Keratinocyte (primary cell): ENCODE measurements around the gene METTL27. TPM values are rescaled to one million over a fixed set of nuclear protein-coding genes. Genes with fewer than 3 reads are reported as not detected.

Experiments
- DNase-seq: peaks from one replicate; pipeline ENCODE4 v3.0.0-alpha.2; 2011; ENCODE audit warnings: low read depth, missing footprints, low spot score
- FAIRE-seq: peaks from 2 replicates; lab custom pipeline; 2011; peaks lifted over from hg19 to GRCh38; lab: Jason Lieb, UNC
- H2AFZ ChIP-seq: 2 replicates; pipeline ENCODE4 v1.6.0; 2012; ENCODE audit warnings: low read length, control low read depth, inconsistent platforms; ENCODE audit not compliant: control insufficient read depth
- H3K27ac ChIP-seq: 2 replicates; pipeline ENCODE4 v1.5.1; 2011; ENCODE audit warnings: low read length; ENCODE audit not compliant: control insufficient read depth, insufficient read depth
- H3K27me3 ChIP-seq: 3 replicates; pipeline ENCODE4 v1.6.0; 2011; ENCODE audit warnings: low read length; ENCODE audit not compliant: control insufficient read depth, insufficient read depth; ENCODE audit errors: extremely low read depth
- H3K36me3 ChIP-seq, 2 experiments: 2 replicates in 1 of 2; 3 replicates in 1 of 2; pipeline ENCODE4 v1.5.1; 2011; ENCODE audit warnings: low read length in 2 of 2, mild to moderate bottlenecking in 1 of 2; ENCODE audit not compliant: control insufficient read depth in 2 of 2, insufficient read depth in 2 of 2; ENCODE audit errors: extremely low read depth in 1 of 2
- H3K4me1 ChIP-seq: 3 replicates; pipeline ENCODE4 v1.5.1; 2011; ENCODE audit warnings: low read length; ENCODE audit not compliant: control insufficient read depth, insufficient read depth; ENCODE audit errors: extremely low read depth
- H3K4me2 ChIP-seq: 3 replicates; pipeline ENCODE4 v1.6.0; 2011; ENCODE audit warnings: low read depth, low read length; ENCODE audit not compliant: control insufficient read depth, insufficient read depth; ENCODE audit errors: extremely low read depth
- H3K4me3 ChIP-seq, 3 experiments: fragments of 200-600 bp in 1 of 3; sonication (generic) in 1 of 3; 2 replicates in 2 of 3; 3 replicates in 1 of 3; pipeline ENCODE4 v1.5.1; 2011 to 2016; ENCODE audit warnings: low read length in 3 of 3, mild to moderate bottlenecking in 3 of 3, control low read depth in 2 of 3, inconsistent platforms in 1 of 3, low read depth in 1 of 3, mixed read lengths in 1 of 3, mixed run types in 1 of 3, moderate library complexity in 1 of 3; ENCODE audit not compliant: control insufficient read depth in 2 of 3, insufficient read depth in 2 of 3; ENCODE audit errors: extremely low read depth in 1 of 3
- H3K79me2 ChIP-seq: 2 replicates; pipeline ENCODE4 v1.6.0; 2012; ENCODE audit warnings: low read length; ENCODE audit not compliant: control insufficient read depth, insufficient read depth
- H3K9ac ChIP-seq: 3 replicates; pipeline ENCODE4 v1.6.0; 2011; ENCODE audit warnings: low read length; ENCODE audit not compliant: control insufficient read depth, insufficient read depth; ENCODE audit errors: extremely low read depth
- H3K9me1 ChIP-seq: 3 replicates; pipeline ENCODE4 v1.6.0; 2011; ENCODE audit warnings: low read length; ENCODE audit not compliant: control insufficient read depth, insufficient read depth; ENCODE audit errors: extremely low read depth
- H3K9me3 ChIP-seq: 2 replicates; pipeline ENCODE4 v1.5.1; 2012; ENCODE audit warnings: low read depth, low read length; ENCODE audit not compliant: control insufficient read depth
- H4K20me1 ChIP-seq: 3 replicates; pipeline ENCODE4 v1.6.0; 2011; ENCODE audit warnings: low read length; ENCODE audit not compliant: control insufficient read depth, insufficient read depth; ENCODE audit errors: extremely low read depth
- CTCF ChIP-seq, 3 experiments: IDR thresholded peaks in 1 of 3; conservative IDR thresholded peaks in 1 of 3; optimal IDR thresholded peaks in 1 of 3; 2 replicates in 2 of 3; 3 replicates in 1 of 3; pipeline versions ENCODE3 to v1.5.1; 2011; ENCODE audit warnings: low read length in 3 of 3, mild to moderate bottlenecking in 3 of 3, moderate library complexity in 2 of 3, control low read depth in 1 of 3, inconsistent platforms in 1 of 3; ENCODE audit not compliant: insufficient read depth in 2 of 3; ENCODE audit errors: extremely low read depth in 1 of 3
- EZH2 ChIP-seq: IDR thresholded peaks from one replicate; pipeline ENCODE4 v1.6.1; 2012; ENCODE audit warnings: inconsistent platforms, mild to moderate bottlenecking, low read length, moderate library complexity
- dilution Hi-C: fragments of 300-500 bp; cut with MboI; formaldehyde crosslinking; loops from one replicate; pipeline ENCODE4 v1.7.0; 2020; ENCODE audit warnings: low sequenced_read_pairs; ENCODE audit not compliant: extremely low pct_ligation_motif_present
- polyA plus RNA-seq, 5 experiments: library from polyadenylated mRNA; depleted of rRNA in 3 of 5; stranded (reverse) in 3 of 5; stranded (forward) in 1 of 5; unstranded in 1 of 5; fragments of >200 nt; gene quantifications; 1 replicate in 1 of 5; 2 replicates in 3 of 5; 3 replicates in 1 of 5; pipeline versions ENCODE4 v1.2.1 to v1.2.3, GENCODE V29; 2011 to 2012; ENCODE audit warnings: missing spikeins in 2 of 5, low read depth in 1 of 5, low replicate concordance in 1 of 5

METTL27 gene
- polyA plus RNA-seq, 1 donor (not counting 4 experiments of a cell fraction or from before 2014, with no cell fraction given), result 0.90 TPM

- Histone ChIP-seq H3K27ac (no peak overlapping the region), H3K9me3 (no peaks in the 10 kb centered on the region), H3K4me3 (no peak overlapping the region), H3K4me1 (peaks cover 33% of the 10 kb centered on the region), H3K9me1 (no peaks in the 10 kb centered on the region), H3K9ac (no peak overlapping the region), H3K79me2 (no peaks in the 10 kb centered on the region), H2AFZ (no peak overlapping the region), H3K27me3 (no peaks in the 10 kb centered on the region), H3K36me3 (peaks cover 0 to 4% of the 10 kb centered on the region in 2 experiments), H4K20me1 (no peaks in the 10 kb centered on the region), H3K4me2 (no peak overlapping the region)
- dilution Hi-C loops, result no loop called here
- no peak for TF ChIP-seq EZH2
- peak in 1 of 3 experiments; percentile 15 for TF ChIP-seq CTCF (optimal IDR thresholded peaks at IDR 0.05 in 1 of 3, IDR thresholded peaks at IDR 0.05 in 1 of 3, conservative IDR thresholded peaks at IDR 0.05 in 1 of 3; ENCODE audit: extremely low read depth in 1 of 3, insufficient read depth in 2 of 3, low read length in 3 of 3)
- DNase-seq (no peak), FAIRE-seq (no peak)
Measured at GRCh38 chr7:73839743-73840714, 2.3 kb downstream of the METTL27 start.

GRCh38 chr7:73839290-73839689 is 3.0 kb downstream of the METTL27 start:
- dilution Hi-C loops, result no loop called here
- Histone ChIP-seq H3K27ac (no peak overlapping the region), H3K27me3 (no peaks in the 10 kb centered on the region), H3K36me3 (peaks cover 0 to 4% of the 10 kb centered on the region in 2 experiments), H4K20me1 (no peaks in the 10 kb centered on the region), H2AFZ (no peak overlapping the region), H3K4me2 (no peak overlapping the region), H3K4me1 (peaks cover 25% of the 10 kb centered on the region), H3K4me3 (no peak overlapping the region), H3K9ac (no peak overlapping the region), H3K79me2 (no peaks in the 10 kb centered on the region), H3K9me3 (no peaks in the 10 kb centered on the region), H3K9me1 (no peaks in the 10 kb centered on the region)
- no peak for TF ChIP-seq CTCF (optimal IDR thresholded peaks at IDR 0.05 in 1 of 3, IDR thresholded peaks at IDR 0.05 in 1 of 3, conservative IDR thresholded peaks at IDR 0.05 in 1 of 3; ENCODE audit: extremely low read depth in 1 of 3, insufficient read depth in 2 of 3, low read length in 3 of 3)
- TF ChIP-seq EZH2, result no peak
- no peak for FAIRE-seq
- DNase-seq, result no peak
